CD8-positive, alpha-beta memory T cell (primary cell): ENCODE data around the gene MAGI1. TPM values are rescaled to one million over a fixed set of nuclear protein-coding genes. Genes with fewer than 3 reads are reported as not detected.

Source experiments
- CTCF ChIA-PET: fragments of 350-600 bp; sonication (Branson Sonifier 250); formaldehyde crosslinking; loops from one replicate; lab custom pipeline; 2021; ENCODE audit warnings: antibody characterized with exemption; lab: Charles Lee
- POLR2A ChIA-PET: fragments of 350-600 bp; sonication (Branson Sonifier 250); formaldehyde crosslinking; loops from one replicate; lab custom pipeline; 2021; ENCODE audit warnings: antibody characterized with exemption; lab: Charles Lee
- DNase-seq, 5 donors: peaks; one replicate each; pipeline versions ENCODE4 v3.0.0 to v3.0.0-alpha.2; 2020 to 2022; ENCODE audit warnings: mixed read lengths in 1 of 5
- H3K27ac ChIP-seq: one replicate; pipeline ENCODE4 v1.7.0; 2013; ENCODE audit warnings: low read depth, mild to moderate bottlenecking, low read length, moderate library complexity
- H3K27me3 ChIP-seq: 2 replicates; pipeline ENCODE4 v1.7.0; 2013; ENCODE audit warnings: low read length, mild to moderate bottlenecking; ENCODE audit not compliant: insufficient read depth, poor library complexity, severe bottlenecking
- H3K36me3 ChIP-seq: 2 replicates; pipeline ENCODE4 v1.7.0; 2013; ENCODE audit warnings: mild to moderate bottlenecking, low read length, moderate library complexity; ENCODE audit not compliant: insufficient read depth
- H3K4me1 ChIP-seq: 2 replicates; pipeline ENCODE4 v1.7.0; 2013; ENCODE audit warnings: mild to moderate bottlenecking, low read length, moderate library complexity; ENCODE audit not compliant: insufficient read depth
- H3K4me3 ChIP-seq: 2 replicates; pipeline ENCODE4 v1.7.0; 2013; ENCODE audit warnings: mild to moderate bottlenecking, low read length
- H3K9me3 ChIP-seq: 2 replicates; pipeline ENCODE4 v1.7.0; 2013; ENCODE audit warnings: mild to moderate bottlenecking, low read length
- H3K27ac Mint-ChIP-seq, 8 donors: one replicate each; pipeline ENCODE4 v1.8.0; 2020 to 2021; ENCODE audit warnings: mixed read lengths in 8 of 8, mild to moderate bottlenecking in 6 of 8, inconsistent platforms in 3 of 8, moderate library complexity in 3 of 8
- H3K27me3 Mint-ChIP-seq, 2 donors: one replicate each; pipeline ENCODE4 v1.8.0; 2020 to 2021; ENCODE audit warnings: mixed read lengths in 2 of 2, mild to moderate bottlenecking in 1 of 2, moderate library complexity in 1 of 2
- H3K36me3 Mint-ChIP-seq, 3 donors: one replicate each; pipeline ENCODE4 v1.8.0; 2020 to 2021; ENCODE audit warnings: mixed read lengths in 3 of 3, inconsistent platforms in 1 of 3, mild to moderate bottlenecking in 1 of 3
- H3K4me1 Mint-ChIP-seq, 3 donors: one replicate each; pipeline ENCODE4 v1.8.0; 2020 to 2021; ENCODE audit warnings: mixed read lengths in 3 of 3, inconsistent platforms in 1 of 3, mild to moderate bottlenecking in 1 of 3
- H3K4me3 Mint-ChIP-seq, 7 donors: one replicate each; pipeline ENCODE4 v1.8.0; 2020 to 2021; ENCODE audit warnings: mixed read lengths in 7 of 7, mild to moderate bottlenecking in 6 of 7, moderate library complexity in 4 of 7, inconsistent platforms in 2 of 7
- H3K9me3 Mint-ChIP-seq, 5 donors: one replicate each; pipeline ENCODE4 v1.8.0; 2020 to 2022; ENCODE audit warnings: mixed read lengths in 5 of 5, mild to moderate bottlenecking in 3 of 5, moderate library complexity in 2 of 5, inconsistent platforms in 1 of 5
- polyA plus RNA-seq: library from polyadenylated mRNA; unstranded; fragments of 300-500 nt; fragmentation: Illumina TruSeq; gene quantifications from one replicate; pipeline ENCODE4 v1.2.3, GENCODE V29; 2021
- total RNA-seq, 2 experiments: library from RNA; stranded (reverse); gene quantifications; one replicate each; pipeline ENCODE4 v1.2.3, GENCODE V29; 2021

MAGI1 gene
- total and polyA plus RNA-seq, 3 experiments from 2014 or later: 0.15 to 0.42 TPM; not detected in 1

DNA sequence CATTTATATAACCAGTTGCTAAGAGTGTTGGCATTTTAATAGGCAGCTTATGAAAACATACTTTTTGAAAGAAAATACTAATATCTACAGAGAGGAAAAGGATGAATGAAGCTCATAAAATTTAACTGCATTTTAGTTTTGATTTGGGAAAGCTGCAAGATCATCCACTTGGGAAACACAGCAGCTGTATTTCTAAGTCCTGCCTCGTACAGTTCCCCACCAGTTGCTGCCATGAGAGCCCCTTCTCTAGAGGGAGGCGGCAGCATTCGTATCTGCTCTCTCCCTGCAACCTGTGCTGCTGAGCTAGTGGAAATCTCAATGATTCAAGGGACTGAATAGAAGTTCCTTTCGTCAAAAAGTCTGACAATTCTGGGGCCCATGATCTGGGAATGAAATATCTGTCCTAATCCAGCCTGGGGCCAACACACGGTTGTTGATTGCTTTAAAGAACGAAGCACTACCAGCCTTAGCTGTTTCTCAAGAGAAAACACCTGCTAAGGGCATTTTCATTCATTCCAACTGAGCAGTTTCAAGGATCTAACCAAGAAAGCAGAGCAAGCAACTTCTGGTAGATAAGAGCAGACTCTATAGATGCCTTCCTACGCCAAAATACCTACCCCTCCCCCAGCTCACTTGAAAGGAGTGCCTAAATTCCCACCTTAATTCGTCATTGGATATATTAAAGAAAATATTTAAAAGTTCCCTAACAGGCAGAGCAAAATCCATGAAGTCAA, 223.7 kb downstream of the MAGI1 start:
- H3K9me3 Mint-ChIP-seq: peaks cover 0 to 2% (median 0%) of the 10 kb centered on the region in 5 donors
- H3K4me1 Mint-ChIP-seq: no peaks in the 10 kb centered on the region
- Histone ChIP-seq H3K4me3 (no peak overlapping the region), H3K4me1 (no peaks in the 10 kb centered on the region), H3K9me3 (no peaks in the 10 kb centered on the region), H3K36me3 (no peaks in the 10 kb centered on the region), H3K27me3 (no peaks in the 10 kb centered on the region), H3K27ac (no peak overlapping the region)
- ChIA-PET POLR2A (no interaction called here), CTCF (no interaction called here)
- no peak overlapping the region for H3K4me3 Mint-ChIP-seq
- no peaks in the 10 kb centered on the region for H3K27me3 Mint-ChIP-seq
- no peak for DNase-seq
- H3K36me3 Mint-ChIP-seq: no peaks in the 10 kb centered on the region
- H3K27ac Mint-ChIP-seq: no peak overlapping the region

DNA sequence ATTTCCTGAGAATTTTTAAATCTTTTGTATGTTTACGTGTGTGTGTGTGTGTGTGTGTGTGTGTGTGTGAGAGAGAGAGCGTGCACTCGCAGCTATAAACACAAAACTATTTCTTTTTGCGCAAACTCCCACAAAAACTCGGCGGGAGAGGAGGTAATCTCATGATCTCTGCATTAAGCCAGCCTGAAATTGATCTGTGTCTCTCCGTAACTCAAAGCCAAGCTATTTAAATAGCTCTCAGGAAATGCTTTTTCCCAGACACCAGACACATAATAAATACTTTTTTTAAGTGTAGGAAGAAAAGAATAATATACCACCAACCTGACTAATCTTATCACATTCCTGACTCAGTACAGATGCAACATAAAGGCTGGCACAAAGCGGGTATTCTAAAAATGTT, 226.8 kb downstream of the MAGI1 start:
- CTCF ChIA-PET: no interaction called here
- no peak for DNase-seq
- Histone ChIP-seq H3K9me3 (no peaks in the 10 kb centered on the region), H3K27ac (no peak overlapping the region), H3K36me3 (no peaks in the 10 kb centered on the region), H3K27me3 (no peaks in the 10 kb centered on the region), H3K4me3 (no peak overlapping the region), H3K4me1 (no peaks in the 10 kb centered on the region)
- Mint-ChIP-seq H3K27ac (no peak overlapping the region), H3K4me3 (no peak overlapping the region), H3K36me3 (no peaks in the 10 kb centered on the region), H3K9me3 (peaks cover 0 to 3% (median 0%) of the 10 kb centered on the region in 5 donors), H3K27me3 (no peaks in the 10 kb centered on the region), H3K4me1 (no peaks in the 10 kb centered on the region)
- POLR2A ChIA-PET: no interaction called here

DNA sequence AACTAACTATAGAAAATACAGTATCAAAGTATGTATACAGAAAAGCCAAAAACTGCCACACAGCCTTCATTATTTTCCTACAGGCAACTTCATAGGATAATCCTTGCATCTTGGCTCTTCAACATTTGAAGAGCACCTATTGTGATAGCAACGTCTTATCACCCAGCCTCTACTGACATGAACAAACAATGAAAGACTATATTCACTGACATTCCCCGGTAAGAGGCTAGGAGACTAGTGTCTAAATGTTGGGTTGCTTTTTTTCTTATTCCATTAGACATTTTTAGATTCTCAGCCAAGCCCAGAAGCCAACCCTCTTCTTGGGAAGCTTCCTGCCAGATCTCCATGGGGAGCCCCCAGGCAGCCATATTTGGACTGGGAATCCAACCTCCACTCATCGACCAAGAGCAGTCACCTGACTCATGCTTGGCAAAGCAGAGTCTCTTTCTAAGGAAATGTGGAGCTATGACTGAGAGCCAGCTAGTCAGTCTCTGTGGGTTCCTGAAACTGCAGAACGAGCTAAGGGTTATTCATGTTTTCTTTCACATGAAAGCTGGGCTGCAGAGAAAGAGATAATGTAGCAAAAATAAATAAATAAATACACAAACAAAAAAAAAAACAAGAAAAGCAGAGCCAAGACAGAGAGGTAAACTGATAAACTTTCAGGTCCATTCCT, 227.5 kb downstream of the MAGI1 start:
- POLR2A ChIA-PET: no interaction called here

DNA sequence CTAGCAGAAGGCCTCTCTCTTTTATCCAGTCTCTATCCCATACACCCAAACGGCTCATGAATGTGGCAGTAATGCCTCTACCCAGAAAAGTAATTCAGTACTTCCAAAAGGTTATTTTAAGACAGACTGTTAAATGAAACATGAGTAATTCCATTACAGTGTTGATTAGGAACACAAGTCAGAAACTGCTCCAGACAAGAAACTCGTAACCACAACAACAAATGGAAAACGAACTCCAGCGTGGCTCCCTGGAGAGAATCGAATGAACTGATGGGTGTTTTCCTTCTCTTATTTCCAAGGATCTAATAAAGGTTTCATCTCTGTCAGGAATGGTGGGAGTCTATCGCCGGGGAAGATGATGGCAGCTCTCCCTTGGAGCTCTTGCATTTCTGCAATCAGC, 228.4 kb downstream of the MAGI1 start:
- Histone ChIP-seq H3K9me3 (no peaks in the 10 kb centered on the region), H3K4me1 (no peaks in the 10 kb centered on the region), H3K4me3 (no peak overlapping the region), H3K27me3 (no peaks in the 10 kb centered on the region), H3K36me3 (no peaks in the 10 kb centered on the region), H3K27ac (no peak overlapping the region)
- H3K36me3 Mint-ChIP-seq: no peaks in the 10 kb centered on the region
- POLR2A ChIA-PET: no interaction called here
- peaks cover 0 to 7% (median 5%) of the 10 kb centered on the region in 5 donors for H3K9me3 Mint-ChIP-seq
- H3K4me1 Mint-ChIP-seq: no peaks in the 10 kb centered on the region
- CTCF ChIA-PET: no interaction called here
- no peak for DNase-seq
- H3K27me3 Mint-ChIP-seq: no peaks in the 10 kb centered on the region
- H3K4me3 Mint-ChIP-seq: peak overlapping the region in 1 of 7 donors; percentile 28
- no peak overlapping the region for H3K27ac Mint-ChIP-seq

More for the DNA sequence above, 227.5 kb downstream of the MAGI1 start:
- H3K4me1 ChIP-seq: no peaks in the 10 kb centered on the region
- no peaks in the 10 kb centered on the region for H3K9me3 ChIP-seq
- peaks cover 0 to 5% (median 0%) of the 10 kb centered on the region in 5 donors for H3K9me3 Mint-ChIP-seq
- no peak overlapping the region for H3K4me3 ChIP-seq
- no peaks in the 10 kb centered on the region for H3K36me3 ChIP-seq
- no peak overlapping the region for H3K27ac ChIP-seq
- H3K27me3 Mint-ChIP-seq: no peaks in the 10 kb centered on the region
- CTCF ChIA-PET: no interaction called here
- no peaks in the 10 kb centered on the region for H3K36me3 Mint-ChIP-seq
- no peaks in the 10 kb centered on the region for H3K4me1 Mint-ChIP-seq
- no peak for DNase-seq
- H3K27me3 ChIP-seq: no peaks in the 10 kb centered on the region
- no peak overlapping the region for H3K27ac Mint-ChIP-seq
- H3K4me3 Mint-ChIP-seq: no peak overlapping the region

DNA sequence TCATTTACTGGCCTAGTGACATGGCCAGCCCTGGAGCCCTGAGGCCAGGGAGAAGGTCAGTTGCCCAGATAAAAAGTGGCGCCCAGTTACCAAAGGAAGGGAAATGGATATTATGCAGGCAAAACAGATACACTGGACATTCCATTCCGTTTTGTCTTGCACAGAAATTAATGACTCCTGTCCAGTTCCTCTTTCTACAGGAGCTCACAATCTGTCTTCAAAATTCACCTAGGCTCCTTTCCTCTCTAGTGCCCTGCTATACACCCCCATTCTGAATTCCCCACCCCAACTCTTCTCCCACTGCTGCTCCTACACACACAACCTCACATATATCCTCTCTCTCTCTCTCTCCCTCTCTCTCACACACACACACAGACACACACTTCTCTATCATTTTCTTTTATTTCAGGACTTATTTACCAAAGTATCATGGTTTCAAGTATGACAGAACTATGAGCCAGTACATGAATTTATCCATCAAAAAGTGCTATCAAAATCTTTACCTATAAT, 229.0 kb downstream of the MAGI1 start:
- no peaks in the 10 kb centered on the region for H3K27me3 ChIP-seq
- Mint-ChIP-seq H3K27me3 (no peaks in the 10 kb centered on the region), H3K36me3 (no peaks in the 10 kb centered on the region), H3K4me1 (no peaks in the 10 kb centered on the region), H3K4me3 (no peak overlapping the region), H3K27ac (no peak overlapping the region), H3K9me3 (peaks cover 0 to 10% (median 5%) of the 10 kb centered on the region in 5 donors)
- DNase-seq: no peak
- H3K4me1 ChIP-seq: no peaks in the 10 kb centered on the region
- no peaks in the 10 kb centered on the region for H3K36me3 ChIP-seq
- ChIA-PET CTCF (no interaction called here), POLR2A (no interaction called here)
- no peak overlapping the region for H3K4me3 ChIP-seq
- no peaks in the 10 kb centered on the region for H3K9me3 ChIP-seq
- no peak overlapping the region for H3K27ac ChIP-seq

DNA sequence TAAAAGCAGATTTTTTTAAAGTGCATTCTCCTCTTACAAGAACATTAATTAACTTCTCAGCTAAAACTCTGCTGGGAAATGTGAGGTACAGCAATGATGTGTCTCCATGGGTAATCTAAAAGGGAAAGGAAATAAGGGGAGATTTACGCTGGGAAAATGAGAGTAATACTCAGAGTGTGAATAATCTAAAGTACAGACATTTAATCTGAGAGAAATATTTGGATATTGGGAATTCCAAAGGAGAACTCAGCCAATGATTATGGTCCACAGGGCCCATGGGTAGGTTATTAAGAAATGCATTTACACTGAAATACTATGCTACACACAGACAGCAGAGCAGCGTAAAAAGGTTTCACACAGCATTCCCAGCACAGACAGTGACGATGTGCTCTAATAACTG, 229.9 kb downstream of the MAGI1 start:
- POLR2A ChIA-PET: no interaction called here
- Histone ChIP-seq H3K9me3 (no peaks in the 10 kb centered on the region), H3K27me3 (no peaks in the 10 kb centered on the region), H3K27ac (no peak overlapping the region), H3K4me3 (no peak overlapping the region), H3K36me3 (no peaks in the 10 kb centered on the region), H3K4me1 (no peaks in the 10 kb centered on the region)
- Mint-ChIP-seq H3K4me1 (no peaks in the 10 kb centered on the region), H3K4me3 (no peak overlapping the region), H3K36me3 (no peaks in the 10 kb centered on the region), H3K27me3 (no peaks in the 10 kb centered on the region), H3K9me3 (peaks cover 0 to 10% (median 5%) of the 10 kb centered on the region in 5 donors), H3K27ac (no peak overlapping the region)
- CTCF ChIA-PET: no interaction called here
- no peak for DNase-seq

DNA sequence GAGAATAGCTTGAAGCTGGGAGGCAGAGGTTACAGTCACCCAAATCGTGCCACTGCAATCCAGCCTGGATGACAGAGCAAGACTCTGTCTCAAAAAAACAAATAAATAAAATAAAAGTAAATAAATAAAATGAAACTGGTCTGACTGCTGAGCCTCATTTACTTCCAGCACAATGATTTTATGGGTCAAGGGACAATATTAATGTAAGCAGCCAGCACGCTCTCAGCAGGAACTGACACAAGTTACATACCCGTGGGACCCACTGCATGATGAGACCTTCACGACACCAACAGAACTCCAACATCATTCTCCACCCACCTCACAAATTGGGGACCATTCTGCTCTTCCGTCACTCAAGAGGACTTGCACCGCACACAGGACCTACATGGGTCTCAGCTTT, 230.3 kb downstream of the MAGI1 start:
- ChIA-PET POLR2A (no interaction called here), CTCF (no interaction called here)
- no peak overlapping the region for H3K27ac ChIP-seq
- H3K9me3 ChIP-seq: no peaks in the 10 kb centered on the region
- no peak overlapping the region for H3K4me3 ChIP-seq
- no peak for DNase-seq
- H3K4me1 ChIP-seq: no peaks in the 10 kb centered on the region
- Mint-ChIP-seq H3K36me3 (no peaks in the 10 kb centered on the region), H3K4me3 (no peak overlapping the region), H3K27me3 (no peaks in the 10 kb centered on the region), H3K27ac (no peak overlapping the region), H3K4me1 (no peaks in the 10 kb centered on the region), H3K9me3 (peaks cover 0 to 10% (median 5%) of the 10 kb centered on the region in 5 donors)
- H3K36me3 ChIP-seq: no peaks in the 10 kb centered on the region
- H3K27me3 ChIP-seq: no peaks in the 10 kb centered on the region

DNA sequence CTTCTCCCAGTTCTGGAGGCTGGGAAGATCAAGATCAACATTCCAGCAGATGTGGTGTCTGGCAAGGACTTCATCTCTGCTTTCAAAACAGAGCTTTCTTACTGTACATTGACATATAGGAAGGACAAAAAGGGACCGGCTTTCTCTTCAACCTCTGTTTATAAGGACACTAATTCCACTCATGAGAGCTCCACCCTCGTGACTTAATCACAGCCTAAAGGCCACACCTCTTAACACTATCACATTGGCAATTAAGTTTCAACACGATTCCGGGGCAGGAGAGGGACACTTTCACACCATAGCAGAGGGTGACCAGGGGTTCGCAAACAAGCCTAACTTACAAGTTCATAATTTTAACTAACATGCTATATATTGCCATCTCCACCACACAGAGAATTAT, 231.5 kb downstream of the MAGI1 start:
- CTCF ChIA-PET: no interaction called here
- no peak overlapping the region for H3K27ac Mint-ChIP-seq

More for the DNA sequence above, 231.5 kb downstream of the MAGI1 start:
- no peak overlapping the region for H3K4me3 Mint-ChIP-seq
- H3K27me3 Mint-ChIP-seq: no peaks in the 10 kb centered on the region
- H3K9me3 Mint-ChIP-seq: peaks cover 0 to 10% (median 5%) of the 10 kb centered on the region in 5 donors
- H3K4me1 ChIP-seq: no peaks in the 10 kb centered on the region
- H3K27ac ChIP-seq: no peak overlapping the region
- H3K9me3 ChIP-seq: no peaks in the 10 kb centered on the region
- DNase-seq: no peak
- no peaks in the 10 kb centered on the region for H3K27me3 ChIP-seq
- POLR2A ChIA-PET: no interaction called here
- no peaks in the 10 kb centered on the region for H3K36me3 Mint-ChIP-seq
- H3K4me1 Mint-ChIP-seq: no peaks in the 10 kb centered on the region
- H3K36me3 ChIP-seq: no peaks in the 10 kb centered on the region
- no peak overlapping the region for H3K4me3 ChIP-seq
